ENCODE results near the gene ITPKA.
"Not testable (repeated sequence)": the region's sequence is repeated elsewhere in the genome, so short reads cannot be mapped to it uniquely, and the experiment has no call there.

Gene ITPKA
- 0 to 0.27 (median 0.05) reads per million in 4 experiments for total RNA-seq

- DNase-seq, result peak; percentile 78
Observed at GRCh38 chr15:41493205-41493901, at the start of gene ITPKA. ITPKA (plus strand) TSS chr15:41493874; CDS start chr15:41493928, 54 bp downstream.

- no peak for DNase-seq
Observed at GRCh38 chr15:41445399-41445798, 48.3 kb upstream of the ITPKA start.

DNA sequence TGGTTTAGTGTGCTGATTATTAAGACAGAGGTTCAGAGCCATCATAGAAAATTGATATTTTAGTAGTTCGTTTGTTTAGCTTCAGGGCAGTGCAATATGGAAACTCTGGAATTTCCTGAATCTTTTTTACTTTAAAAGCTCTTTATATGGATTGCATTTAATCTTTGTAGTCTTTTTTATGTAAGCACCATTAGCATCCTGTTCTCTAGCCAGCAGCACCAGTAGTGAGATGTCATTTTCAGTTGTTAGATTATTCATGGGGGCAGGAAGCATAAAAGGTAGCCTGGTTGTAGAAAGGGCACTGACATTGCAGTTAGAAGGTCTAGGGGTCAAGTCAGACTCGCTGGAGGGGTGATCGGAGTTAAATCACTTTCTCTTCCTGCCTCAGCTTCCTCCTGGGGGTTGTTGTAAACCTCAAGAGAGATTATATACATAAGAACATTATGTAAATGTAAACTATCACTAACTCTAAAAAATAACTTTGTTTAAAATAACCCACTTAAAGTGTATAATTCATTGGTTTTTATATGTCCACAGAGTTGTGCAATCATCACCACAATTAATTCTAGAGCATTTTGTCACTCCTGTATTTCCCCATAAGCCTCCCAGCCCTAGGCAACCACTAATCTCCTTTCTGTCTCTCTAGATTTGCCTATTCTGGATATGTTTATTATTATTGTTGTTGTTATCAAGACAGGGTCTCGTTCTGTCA lies 31.4 kb upstream of the ITPKA start:
- DNase-seq, result no peak

DNA sequence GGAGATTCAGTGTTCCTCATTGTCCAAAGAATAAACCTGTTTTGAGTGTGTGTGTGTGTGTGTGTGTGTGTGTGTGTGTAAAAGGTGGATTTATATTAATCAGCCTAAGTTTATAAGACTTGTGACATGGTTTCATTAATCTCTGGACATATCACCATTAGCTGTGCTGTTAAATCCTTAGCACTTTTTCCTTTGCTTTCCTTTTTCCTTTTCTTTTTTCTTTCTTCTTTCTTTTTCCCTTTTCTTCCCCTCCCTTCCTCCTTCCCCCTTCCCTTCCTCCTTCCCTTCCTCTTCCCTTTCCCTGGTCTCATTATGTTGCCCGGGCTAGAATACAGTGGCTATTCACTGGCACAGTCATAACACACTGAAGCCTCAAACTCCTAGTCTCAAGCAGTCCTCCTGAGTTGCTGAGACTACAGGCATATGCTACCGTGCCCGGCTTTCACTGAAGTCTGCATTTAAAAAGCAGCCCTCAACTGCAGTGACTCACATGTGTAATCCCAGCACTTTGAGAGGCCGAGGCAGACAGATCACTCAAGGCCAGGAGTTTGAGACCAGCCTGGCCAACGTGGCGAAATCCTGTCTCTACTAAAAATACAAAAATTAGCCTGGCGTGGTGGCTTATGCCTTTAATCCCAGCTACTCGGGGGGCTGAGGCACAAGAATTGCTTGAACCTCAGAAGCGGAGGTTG lies 28.6 kb upstream of the ITPKA start:
- DNase-seq, result no peak

DNA sequence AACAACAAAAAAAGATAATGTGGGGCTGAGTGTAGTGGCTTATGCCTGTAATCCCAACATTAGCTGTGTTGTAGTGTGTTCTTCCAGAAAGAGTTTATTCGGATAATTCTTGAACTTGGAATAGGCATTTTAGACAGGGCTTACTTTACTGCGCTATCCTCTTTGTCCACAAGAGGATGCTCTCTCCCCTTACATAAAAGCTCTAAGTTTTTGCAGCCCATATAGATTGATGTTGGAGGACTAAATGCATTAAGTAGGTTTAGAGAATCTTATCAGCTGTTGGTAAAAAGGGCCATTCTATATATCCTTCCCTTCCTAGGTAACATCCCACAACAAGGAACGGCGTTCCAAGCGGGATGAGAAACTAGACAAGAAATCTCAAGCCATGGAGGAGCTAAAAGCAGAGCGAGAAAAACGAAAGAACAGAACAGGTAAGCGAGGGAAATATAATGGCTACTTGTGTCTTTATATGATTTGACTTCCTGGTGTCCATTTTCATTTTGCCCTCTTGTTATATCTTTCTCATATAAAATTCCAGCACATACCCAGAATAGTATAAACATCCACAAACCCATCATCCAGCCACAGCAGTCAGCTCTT lies 27.8 kb upstream of the ITPKA start:
- no peak for DNase-seq

- DNase-seq, result no peak
Observed at GRCh38 chr15:41466711-41467110, 27.0 kb upstream of the ITPKA start.

GRCh38 chr15:41469644-41470043 lies 24.0 kb upstream of the ITPKA start:
- not testable (repeated sequence) for DNase-seq

DNA sequence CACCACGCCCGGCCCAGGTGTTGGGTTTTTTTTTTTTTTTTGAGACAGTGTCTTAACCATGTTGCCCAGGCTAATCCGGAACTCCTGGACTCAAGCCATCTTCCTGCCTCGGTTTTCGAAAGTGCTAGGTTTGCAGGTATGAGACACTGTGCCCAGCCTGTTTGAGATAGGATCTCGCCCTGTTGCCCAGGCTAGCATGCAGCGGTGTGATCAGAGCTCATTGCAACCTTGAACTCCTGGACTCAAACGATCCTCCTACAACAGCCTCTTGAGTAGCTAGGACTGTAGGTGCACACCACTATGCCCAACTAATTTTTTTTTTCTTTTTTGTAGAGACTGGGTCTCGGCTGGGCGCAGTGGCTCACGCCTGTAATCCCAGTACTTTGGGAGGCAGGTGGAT lies 20.3 kb upstream of the ITPKA start:
- no peak for DNase-seq

- no peak for DNase-seq
Observed at GRCh38 chr15:41474436-41474835, 19.2 kb upstream of the ITPKA start.

GRCh38 chr15:41474941-41475340 lies 18.7 kb upstream of the ITPKA start:
- no peak for DNase-seq

GRCh38 chr15:41476416-41477048 lies 17.1 kb upstream of the ITPKA start:
- no peak for DNase-seq

DNA sequence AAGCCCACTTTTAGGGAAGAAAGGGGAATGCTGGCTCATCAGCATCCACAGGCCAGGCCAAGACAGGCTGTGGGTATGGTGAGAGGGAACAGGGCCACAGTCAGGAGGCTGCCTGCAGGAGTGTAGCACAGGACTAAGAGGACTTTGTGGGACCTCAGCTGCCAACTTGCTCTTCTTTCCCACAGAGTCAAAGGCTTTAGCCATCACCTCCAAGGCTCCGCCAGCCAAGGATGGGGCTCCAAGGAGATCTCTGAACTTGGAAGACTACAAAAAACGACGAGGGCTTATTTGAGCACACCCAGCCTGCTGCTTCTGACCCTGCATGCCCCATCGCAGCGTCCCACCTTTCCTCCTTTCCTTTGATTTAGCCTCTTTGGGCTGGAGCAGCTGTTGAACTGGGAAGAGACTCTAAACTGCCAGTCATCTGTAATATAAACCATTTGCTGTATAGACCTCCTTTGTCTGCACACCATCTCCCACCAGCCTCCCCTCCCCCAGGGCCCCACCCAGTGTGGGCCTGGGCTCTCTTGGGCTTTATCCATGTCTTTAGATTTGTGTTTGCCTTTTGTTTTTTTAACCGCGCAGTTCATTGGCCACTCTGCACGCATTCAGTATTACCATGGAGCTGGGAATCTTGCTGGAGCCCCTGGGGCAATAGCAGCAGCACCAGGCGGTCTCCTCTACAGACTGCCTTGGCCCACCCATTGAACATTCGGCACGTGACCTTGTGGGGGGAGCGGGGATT lies 13.1 kb upstream of the ITPKA start:
- no peak for DNase-seq

DNA sequence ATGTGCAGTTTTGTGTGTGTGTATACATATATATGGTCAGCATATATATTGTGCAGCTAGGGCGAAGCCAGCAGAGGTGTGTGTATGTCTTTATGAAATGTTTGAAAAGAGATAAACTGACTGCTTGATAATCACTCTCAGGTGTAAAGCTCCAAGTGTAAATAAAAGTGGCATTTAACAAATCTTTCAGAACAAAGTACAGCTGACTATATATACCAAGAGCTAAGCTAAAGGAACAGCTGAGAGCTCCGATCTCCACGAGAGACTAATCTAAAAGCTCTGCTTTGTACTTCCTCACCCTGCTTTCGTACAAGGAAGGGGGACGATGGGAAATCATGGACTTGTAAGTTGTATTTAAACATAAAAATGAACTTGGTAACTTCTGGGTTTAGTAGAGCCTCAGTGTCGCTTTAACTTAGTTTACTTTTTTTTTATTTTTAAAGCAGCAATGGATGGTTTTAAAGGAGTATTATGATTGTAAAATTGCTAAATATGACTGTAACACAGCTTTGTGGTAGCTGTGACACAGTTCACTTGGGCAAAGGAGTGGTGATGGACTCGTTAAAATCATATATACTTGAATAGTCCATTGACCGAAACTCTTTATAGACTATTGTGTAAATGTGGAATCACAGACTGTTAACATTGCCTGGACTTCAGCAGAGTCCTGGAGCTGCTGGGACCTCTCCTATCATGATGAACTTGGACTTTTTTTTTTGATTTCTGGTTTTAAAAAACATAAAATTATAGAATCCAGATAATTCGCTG lies 11.4 kb upstream of the ITPKA start:
- DNase-seq, result no peak

DNA sequence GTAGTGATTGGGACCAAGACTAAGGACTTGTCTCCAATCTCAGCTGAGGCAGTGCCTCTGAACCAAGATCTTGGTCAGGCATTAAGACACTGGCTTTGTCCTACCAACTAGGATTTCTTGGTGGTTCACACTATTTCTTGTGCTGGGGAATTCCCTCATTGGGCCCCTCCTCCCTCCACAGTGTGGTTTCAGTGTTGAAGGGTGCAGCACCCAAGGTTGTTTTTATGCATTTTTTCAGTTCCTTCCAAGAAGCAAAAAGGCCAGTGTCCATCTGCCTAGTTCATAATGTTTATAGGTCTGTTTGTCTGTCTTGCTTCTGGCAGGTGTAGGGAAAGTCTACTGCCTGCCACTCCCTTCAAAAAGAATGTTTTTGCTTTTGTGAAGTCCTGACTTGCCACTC lies 10.6 kb upstream of the ITPKA start:
- no peak for DNase-seq

DNA sequence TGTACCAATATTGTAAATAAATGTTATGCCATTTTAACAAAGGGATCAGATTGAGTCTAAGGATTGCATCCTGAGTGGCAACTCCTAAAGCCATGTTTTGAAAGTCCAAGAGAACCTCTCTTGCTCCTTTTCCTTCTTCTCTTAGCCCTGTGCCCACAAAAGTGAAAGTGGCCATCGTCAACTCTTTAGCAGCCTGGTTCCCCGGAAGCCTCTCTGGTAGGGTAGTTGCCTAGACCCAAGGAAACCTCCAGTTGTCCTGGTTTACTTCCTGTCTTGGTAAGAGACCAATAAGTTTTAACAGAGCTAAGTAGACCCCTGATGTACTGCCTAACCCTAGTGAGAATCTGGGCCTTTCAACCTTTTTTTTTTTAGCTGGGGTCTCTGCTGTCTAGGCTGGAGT lies 10.2 kb upstream of the ITPKA start:
- DNase-seq, result no peak

DNA sequence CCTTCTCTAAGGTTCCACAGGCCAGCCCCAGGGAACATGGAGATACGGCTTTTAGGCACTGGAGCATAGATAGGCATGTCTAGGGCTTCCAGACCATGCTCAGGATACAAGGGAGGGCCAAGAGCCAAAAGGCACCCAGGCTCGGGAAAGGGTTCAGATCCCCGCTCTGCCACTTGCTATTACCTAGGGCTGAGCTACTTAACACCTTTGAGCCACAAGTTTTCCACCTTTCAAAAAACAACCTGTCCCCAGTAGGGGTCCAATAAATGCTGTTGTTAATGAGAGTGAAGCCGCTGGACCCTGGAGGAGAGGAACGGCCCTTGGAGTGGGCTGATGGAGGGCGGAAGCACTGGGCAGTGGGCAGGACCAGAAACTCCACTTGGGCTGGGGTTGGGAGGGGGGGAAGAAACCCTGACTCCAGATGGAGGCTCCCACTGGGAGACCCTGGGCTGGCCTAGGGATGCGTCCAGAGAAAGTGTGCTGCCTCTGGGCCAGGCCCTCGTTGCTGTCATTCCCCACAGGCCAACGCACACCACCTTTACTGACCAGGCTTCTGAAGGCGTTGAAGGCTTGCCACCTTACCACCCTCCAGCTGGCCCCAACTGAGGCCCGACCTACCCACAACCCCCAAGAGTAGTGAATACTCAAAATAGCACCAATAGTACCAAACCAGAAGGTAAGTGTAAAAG lies 8.6 kb upstream of the ITPKA start:
- DNase-seq, result no peak

DNA sequence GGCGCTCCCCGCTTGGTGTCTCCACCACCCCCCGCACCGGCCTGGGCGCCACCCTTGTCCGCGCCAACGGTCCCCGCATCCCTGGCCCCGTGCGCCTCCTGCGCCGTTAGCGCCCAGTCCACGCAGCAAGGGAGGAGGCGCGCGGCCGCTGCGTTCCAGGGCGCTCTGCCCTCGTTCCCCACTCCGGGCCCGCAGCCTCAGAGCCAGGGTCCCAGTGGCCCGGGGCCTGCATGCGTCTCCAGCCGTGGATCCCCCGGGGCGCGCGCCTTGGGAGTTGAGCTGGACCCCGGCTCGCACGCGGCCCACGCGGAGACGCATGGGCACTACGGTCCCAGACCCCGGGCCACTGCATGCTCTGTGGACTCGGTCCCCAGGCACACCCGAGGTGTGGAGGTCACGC lies 7.4 kb upstream of the ITPKA start:
- DNase-seq, result no peak

GRCh38 chr15:41487381-41487780 lies 6.3 kb upstream of the ITPKA start:
- no peak for DNase-seq

- no peak for DNase-seq
Observed at GRCh38 chr15:41487802-41488201, 5.9 kb upstream of the ITPKA start.

DNA sequence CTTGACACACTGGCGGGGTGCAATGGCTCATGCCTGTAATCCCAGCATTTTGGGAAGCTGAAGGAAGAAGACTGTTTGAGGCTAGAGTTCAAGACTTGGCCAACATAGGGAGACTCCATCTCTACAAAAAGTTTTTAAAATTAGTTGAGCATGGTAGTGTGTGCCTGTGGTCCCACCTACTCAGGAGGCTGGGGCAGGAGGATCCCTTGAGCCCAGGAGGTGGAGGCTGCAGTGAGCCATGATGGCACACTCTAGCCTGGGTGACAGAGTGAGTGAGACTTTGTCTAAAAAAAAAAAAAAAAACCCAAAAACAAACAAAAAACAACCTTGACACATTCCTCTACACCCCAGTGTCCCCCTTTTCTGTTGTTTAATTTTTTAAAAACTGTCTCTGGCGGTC lies 4.0 kb upstream of the ITPKA start:
- DNase-seq, result no peak

DNA sequence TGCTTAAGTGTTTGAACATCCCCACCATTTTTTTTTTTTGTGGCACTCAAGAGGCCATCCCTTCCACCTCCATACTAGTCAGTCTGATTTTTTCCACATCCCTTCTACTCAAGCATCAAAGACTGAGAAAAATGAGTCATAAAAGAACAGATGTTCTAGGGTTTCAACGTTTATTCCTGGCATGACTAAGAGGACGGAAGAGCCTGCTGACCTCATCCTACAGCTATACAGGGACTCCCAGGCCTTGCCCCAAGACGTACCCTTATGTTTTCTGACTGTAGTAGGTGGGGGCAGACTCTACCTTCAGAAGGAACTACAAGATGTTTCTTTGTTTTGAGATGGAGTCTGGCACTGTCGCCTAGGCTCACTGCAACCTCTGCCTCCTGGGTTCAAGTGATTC lies 3.3 kb upstream of the ITPKA start:
- DNase-seq, result no peak

Data from effector CD8-positive, alpha-beta T cell (primary cell).